Fibroblast of the aortic adventitia (primary cell): ENCODE data around the gene FGF21. TPM values are rescaled to one million over a fixed set of nuclear protein-coding genes. Genes with fewer than 3 reads are reported as not detected.

Source experiments
- DNase-seq: peaks from one replicate; pipeline ENCODE4 v3.0.0-alpha.2; 2010; ENCODE audit warnings: low read depth
- H3K4me3 ChIP-seq: 2 replicates; pipeline ENCODE4 v1.5.1; 2011; ENCODE audit warnings: low read depth, mild to moderate bottlenecking, control low read depth, low read length, moderate library complexity
- total RNA-seq: library from RNA; depleted of rRNA; stranded (reverse); fragments of >200 nt; gene quantifications from 2 replicates; pipeline ENCODE4 v1.2.3, GENCODE V29; 2012; ENCODE audit warnings: low replicate concordance
- TF ChIP-seq, protein P1 (sequence below): IDR thresholded peaks from 2 replicates; pipeline ENCODE4 v1.5.1; 2011; ENCODE audit warnings: mild to moderate bottlenecking, low read length, control low read depth, inconsistent platforms; ENCODE audit not compliant: insufficient read depth

The FGF21 gene
- total RNA-seq, 1 donor = not detected

DNA sequence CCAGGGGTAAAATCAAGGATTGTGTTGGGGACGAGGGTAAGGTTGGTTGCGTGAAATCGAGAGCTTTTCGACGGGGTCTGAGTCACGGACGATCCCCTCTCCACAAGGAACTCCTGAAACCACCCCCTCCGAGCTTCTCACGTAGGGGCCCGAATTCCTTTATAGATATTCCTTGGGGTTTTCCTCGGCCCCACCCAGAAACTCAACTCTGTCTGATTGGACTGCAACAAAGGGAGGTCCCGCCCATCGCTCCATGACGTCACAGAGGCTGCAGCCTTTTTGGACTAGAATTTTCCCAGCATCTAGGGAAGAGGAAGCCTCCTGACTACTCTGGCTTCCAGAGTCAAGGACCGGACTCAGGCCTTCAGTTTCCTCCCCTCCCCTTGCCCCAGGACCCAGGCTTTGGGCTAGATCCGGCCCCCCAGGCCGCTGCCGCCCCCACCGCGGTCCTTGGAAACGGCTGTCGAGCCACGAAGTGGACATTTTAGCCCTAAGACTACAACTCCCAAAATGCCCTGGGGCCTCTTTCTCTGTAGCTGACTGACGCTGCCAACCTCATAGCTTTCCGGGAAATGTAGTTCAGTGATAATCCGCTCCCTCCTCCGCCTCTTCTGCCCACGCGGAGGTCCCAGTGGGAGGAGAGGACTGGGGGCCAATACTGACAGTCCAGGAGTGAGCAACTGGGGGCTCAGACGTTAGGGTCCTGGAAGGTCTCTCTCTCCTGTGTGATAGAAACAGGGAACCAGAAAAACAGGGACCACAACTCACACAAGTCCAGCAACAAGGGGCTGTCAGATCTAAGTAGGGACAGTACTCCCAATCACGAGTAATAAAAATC lies 8.4 kb upstream of the FGF21 start, which contains the start of gene IZUMO1:
Gene IZUMO1 (minus strand): TSS at position 172 of the 838 bp plus-strand sequence. CDS start 1,050 bp downstream, outside the sequence.
- peak within 1 kb of the TSS; percentile 64 for H3K4me3 ChIP-seq
- TF ChIP-seq, protein P1, sequence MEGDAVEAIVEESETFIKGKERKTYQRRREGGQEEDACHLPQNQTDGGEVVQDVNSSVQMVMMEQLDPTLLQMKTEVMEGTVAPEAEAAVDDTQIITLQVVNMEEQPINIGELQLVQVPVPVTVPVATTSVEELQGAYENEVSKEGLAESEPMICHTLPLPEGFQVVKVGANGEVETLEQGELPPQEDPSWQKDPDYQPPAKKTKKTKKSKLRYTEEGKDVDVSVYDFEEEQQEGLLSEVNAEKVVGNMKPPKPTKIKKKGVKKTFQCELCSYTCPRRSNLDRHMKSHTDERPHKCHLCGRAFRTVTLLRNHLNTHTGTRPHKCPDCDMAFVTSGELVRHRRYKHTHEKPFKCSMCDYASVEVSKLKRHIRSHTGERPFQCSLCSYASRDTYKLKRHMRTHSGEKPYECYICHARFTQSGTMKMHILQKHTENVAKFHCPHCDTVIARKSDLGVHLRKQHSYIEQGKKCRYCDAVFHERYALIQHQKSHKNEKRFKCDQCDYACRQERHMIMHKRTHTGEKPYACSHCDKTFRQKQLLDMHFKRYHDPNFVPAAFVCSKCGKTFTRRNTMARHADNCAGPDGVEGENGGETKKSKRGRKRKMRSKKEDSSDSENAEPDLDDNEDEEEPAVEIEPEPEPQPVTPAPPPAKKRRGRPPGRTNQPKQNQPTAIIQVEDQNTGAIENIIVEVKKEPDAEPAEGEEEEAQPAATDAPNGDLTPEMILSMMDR = no peak
- DNase-seq = peak; percentile 87

DNA sequence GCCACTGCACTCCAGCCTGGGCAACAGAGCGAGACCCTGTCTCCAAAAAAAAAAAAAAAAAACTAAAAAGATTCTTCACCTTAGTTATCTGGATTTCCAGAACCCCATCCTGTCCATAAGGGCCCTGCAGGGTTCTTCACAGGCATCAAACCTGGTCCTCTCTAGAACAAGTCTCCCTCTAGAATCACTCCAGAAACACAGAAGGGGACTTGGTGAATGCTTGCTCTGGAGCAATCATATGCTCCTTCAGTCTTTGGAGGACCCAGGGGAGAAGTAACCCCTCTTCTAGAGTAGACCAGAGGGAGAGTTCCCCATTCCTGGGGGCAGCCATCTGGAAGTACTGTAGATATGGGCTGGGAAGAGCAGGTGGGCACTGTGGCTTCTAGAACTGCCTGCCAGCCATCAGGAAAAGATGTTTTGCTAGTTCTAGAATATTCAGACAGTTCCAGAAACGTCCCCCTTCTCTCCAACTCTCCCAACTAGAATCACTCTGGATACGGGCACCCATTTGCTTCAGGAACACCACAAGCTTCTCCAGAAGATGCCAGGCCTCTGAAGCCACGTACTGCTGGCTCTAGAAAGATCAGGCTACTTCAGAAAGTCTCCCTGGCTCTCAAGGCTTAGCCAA lies 5.6 kb upstream of the FGF21 start:
- no peak for DNase-seq
- no peak overlapping the region for H3K4me3 ChIP-seq
- TF ChIP-seq, protein P1 = no peak

DNA sequence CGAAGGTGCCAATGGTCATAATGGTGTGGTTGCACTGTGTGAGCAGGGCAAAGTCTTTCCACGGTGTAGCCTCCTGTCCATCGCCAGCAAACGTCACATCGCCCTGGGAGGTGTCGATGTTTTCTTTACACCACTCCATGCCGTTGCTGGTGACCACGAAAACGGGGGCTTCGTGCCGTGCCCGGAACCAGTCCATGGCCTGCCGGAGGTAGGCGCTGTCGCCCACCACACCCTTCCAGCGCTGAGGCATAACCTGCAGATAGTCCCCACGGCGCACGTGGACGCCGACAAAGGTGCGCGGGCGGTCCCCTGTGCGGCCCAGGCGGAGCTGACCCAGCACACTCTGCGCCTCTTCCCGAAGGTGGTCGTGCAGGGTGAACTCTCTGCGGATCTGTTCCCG lies 5.0 kb upstream of the FGF21 start:
- TF ChIP-seq, protein P1 = no peak
- no peak overlapping the region for H3K4me3 ChIP-seq

DNA sequence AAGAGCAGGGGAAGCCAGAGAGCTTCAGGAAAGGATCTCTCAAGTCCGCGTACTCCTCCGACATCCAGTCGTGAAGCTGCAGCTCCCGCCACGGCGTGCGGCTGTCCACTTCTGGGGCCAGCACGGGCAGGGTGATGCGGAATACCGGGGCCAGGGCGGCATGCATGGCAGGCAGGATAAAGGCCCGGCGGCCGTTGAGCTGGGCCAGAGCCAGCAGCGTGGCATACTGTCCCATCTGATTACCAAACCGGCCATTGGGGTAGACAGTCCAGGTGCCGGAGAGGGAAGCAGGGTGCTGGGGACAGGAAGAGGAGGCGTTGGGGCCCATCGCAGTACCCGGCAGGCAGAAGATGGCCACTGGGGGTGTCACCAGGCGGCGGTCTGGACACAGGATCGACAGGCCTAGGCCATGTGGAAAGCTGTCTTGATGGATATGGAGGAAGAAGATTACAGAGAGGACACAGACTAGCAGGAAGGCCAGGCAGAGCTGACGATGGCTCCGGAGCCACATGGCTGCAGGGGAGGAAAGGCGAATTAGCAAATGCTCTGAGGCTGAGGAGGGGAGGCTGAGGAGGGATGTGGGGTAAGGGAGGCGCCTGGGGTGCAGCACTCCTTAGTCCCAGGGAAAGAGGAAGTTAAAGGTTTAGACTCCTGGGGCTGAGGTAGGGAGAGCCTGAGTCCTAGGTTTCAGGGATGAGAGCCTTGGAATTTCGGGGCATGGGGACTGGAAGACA lies 4.4 kb upstream of the FGF21 start:
- TF ChIP-seq, protein P1 = no peak

More for the DNA sequence above, 5.0 kb upstream of the FGF21 start:
- DNase-seq = no peak

DNA sequence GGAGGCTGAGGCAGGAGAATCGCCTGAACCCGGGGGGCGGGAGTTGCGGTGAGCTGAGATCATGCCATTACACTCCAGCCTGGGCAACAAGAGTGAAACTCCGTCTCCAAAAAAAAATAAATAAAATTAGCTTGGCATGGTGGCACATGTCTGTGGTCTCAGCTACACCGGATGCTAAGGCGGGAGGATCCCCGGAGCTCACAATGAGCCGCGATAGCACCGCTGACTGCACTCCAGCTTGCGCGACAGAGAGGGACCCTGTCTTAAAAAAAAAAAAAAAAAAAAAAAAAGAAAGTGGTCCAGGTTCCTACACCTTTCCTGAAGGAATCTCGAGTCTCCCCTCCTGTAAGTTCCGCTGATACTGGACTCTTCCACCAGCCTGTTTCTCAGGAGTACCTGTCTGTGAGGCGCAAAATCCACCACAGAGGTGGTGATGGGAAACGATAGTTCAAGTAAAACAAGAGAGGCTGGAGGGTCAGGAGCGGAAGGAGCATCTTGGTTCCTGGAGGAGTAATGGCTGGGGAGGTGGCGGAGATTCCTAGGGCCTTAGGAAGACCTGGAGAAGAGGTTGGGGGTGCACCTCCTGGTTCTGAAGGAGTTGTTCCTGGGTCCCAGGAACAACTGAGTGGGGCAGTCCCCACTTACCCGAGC lies 3.4 kb upstream of the FGF21 start:
- peak overlapping the region; percentile 49 for H3K4me3 ChIP-seq
- no peak for DNase-seq
- TF ChIP-seq, protein P1 = no peak

More for the DNA sequence above, 4.4 kb upstream of the FGF21 start:
- H3K4me3 ChIP-seq = no peak overlapping the region
- no peak for DNase-seq
